MM.1S (cell line): ENCODE data around the gene ADAMTS9.

Experiments used
- EZH2phosphoT487 ChIP-seq: fragments of 300-600 bp; sonication (generic); IDR thresholded peaks from 2 replicates; pipeline ENCODE4 v1.6.1; 2018; ENCODE audit warnings: antibody characterized with exemption, low read length
- TF ChIP-seq, protein P1 (sequence below): fragments of 300-600 bp; sonication (generic); IDR thresholded peaks from 2 replicates; pipeline ENCODE4 v1.5.1; 2016; ENCODE audit warnings: antibody characterized with exemption, low read length, mixed read lengths

DNA sequence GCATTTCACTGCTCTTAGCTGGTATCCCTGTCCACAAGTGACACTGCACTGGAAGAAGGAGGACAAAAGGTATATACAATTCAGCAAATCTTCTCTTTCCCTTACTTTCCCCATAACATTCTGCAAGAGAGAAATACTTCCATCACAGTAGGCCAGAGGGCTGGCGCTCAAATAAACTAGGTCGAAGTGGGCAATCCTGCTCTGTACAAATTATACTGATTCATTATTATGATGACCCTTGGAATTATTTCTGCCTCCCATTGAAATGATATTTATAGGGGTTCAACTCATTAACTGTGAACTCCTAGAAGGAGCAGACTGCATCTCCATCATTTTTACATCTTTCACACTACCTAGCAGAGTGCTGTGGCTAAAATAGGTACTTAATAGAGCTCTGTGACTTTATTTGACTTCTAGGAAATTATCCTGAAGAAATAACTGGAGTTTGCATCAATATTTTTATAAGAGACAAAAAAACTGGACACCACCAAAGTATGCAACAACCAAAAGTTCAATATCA, 80.7 kb downstream of the ADAMTS9 start:
- TF ChIP-seq, protein P1, sequence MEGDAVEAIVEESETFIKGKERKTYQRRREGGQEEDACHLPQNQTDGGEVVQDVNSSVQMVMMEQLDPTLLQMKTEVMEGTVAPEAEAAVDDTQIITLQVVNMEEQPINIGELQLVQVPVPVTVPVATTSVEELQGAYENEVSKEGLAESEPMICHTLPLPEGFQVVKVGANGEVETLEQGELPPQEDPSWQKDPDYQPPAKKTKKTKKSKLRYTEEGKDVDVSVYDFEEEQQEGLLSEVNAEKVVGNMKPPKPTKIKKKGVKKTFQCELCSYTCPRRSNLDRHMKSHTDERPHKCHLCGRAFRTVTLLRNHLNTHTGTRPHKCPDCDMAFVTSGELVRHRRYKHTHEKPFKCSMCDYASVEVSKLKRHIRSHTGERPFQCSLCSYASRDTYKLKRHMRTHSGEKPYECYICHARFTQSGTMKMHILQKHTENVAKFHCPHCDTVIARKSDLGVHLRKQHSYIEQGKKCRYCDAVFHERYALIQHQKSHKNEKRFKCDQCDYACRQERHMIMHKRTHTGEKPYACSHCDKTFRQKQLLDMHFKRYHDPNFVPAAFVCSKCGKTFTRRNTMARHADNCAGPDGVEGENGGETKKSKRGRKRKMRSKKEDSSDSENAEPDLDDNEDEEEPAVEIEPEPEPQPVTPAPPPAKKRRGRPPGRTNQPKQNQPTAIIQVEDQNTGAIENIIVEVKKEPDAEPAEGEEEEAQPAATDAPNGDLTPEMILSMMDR = no peak
- TF ChIP-seq EZH2phosphoT487 = no peak
